A549 (cell line): ENCODE results near the gene GPR61. TPM values are rescaled to one million over a fixed set of nuclear protein-coding genes. Genes with fewer than 3 reads are reported as not detected.

ENCODE experiments used
- ATAC-seq, 2 experiments: fragments of 200-7000 bp in 1 of 2; fragments of >200 bp in 1 of 2; cut with Nextera tagmentation in 1 of 2; cut with Tn5 transposase in 1 of 2; 3 replicates each; pipeline versions ENCODE4 v1.8.0 to v1.9.1; 2018 to 2020; ENCODE audit warnings: mild to moderate bottlenecking in 1 of 2, moderate library complexity in 1 of 2
- CTCF ChIA-PET: fragments of 300-600 bp; sonication (Branson Sonifier 250); formaldehyde crosslinking; extraction: SDS; loops from one replicate; lab custom pipeline; 2021; ENCODE audit warnings: antibody characterized with exemption, inconsistent platforms; lab: Yijun Ruan, JAX
- POLR2A ChIA-PET: fragments of 350-600 bp; formaldehyde crosslinking; extraction: SDS; loops from one replicate; lab custom pipeline; 2021; ENCODE audit warnings: antibody characterized with exemption, inconsistent platforms; lab: Yijun Ruan, JAX
- DNase-seq, 2 experiments: peaks; one replicate each; pipeline versions ENCODE4 v3.0.0 to v3.0.0-alpha.2; 2011 to 2016; ENCODE audit warnings: low read depth in 1 of 2, low spot score in 1 of 2
- FAIRE-seq: peaks from 2 replicates; lab custom pipeline; 2011; peaks lifted over from hg19 to GRCh38; lab: Jason Lieb, UNC
- H3K27ac ChIP-seq, 2 experiments: fragments of >200 bp; sonication (Bioruptor Twin); formaldehyde crosslinking; 3 replicates each; pipeline ENCODE4 v1.5.1; 2016 to 2017
- H3K4me1 ChIP-seq: fragments of >200 bp; sonication (Bioruptor Twin); formaldehyde crosslinking; 3 replicates; pipeline ENCODE4 v1.6.1; 2016
- H3K4me2 ChIP-seq: fragments of >200 bp; sonication (Bioruptor Twin); formaldehyde crosslinking; 3 replicates; pipeline ENCODE4 v1.6.1; 2016
- H3K4me3 ChIP-seq: fragments of >200 bp; sonication (Bioruptor Twin); formaldehyde crosslinking; 3 replicates; pipeline ENCODE4 v1.5.1; 2016
- H3K9me3 ChIP-seq: fragments of >200 bp; sonication (Bioruptor Twin); formaldehyde crosslinking; 3 replicates; pipeline ENCODE4 v1.6.1; 2016
- E2F6 ChIP-seq: IDR thresholded peaks from 2 replicates; pipeline ENCODE4 v1.6.1; 2012; ENCODE audit warnings: low read depth, borderline replicate concordance
- EHMT2 ChIP-seq: fragments of 200-600 bp; sonication (generic); IDR thresholded peaks from 2 replicates; pipeline ENCODE4 v1.6.1; 2016; ENCODE audit warnings: antibody characterized with exemption, low read depth, mild to moderate bottlenecking, moderate library complexity
- FOSB ChIP-seq: fragments of 250-450 bp; sonication (Bioruptor Pico); IDR thresholded peaks from 2 replicates; pipeline ENCODE4 v1.5.0; 2020; ENCODE audit warnings: mild to moderate bottlenecking, moderate library complexity
- FOSL2 ChIP-seq, 2 experiments: fragments of 450-650 bp in 1 of 2; fragments of >200 bp in 1 of 2; sonication (Bioruptor Twin) in 1 of 2; formaldehyde crosslinking; IDR thresholded peaks; 2 replicates each; pipeline versions ENCODE4 v1.5.0 to v1.6.1; 2016 to 2020; ENCODE audit warnings: mild to moderate bottlenecking in 1 of 2, moderate library complexity in 1 of 2
- HDAC2 ChIP-seq: fragments of 200-600 bp; sonication (generic); IDR thresholded peaks from 2 replicates; pipeline ENCODE4 v1.6.1; 2016
- HEYL ChIP-seq: fragments of 250-450 bp; sonication (Bioruptor Pico); IDR thresholded peaks from 2 replicates; pipeline ENCODE4 v1.8.0; 2021; ENCODE audit warnings: mild to moderate bottlenecking, moderate library complexity
- HOXB13 ChIP-seq: fragments of 250-450 bp; sonication (Bioruptor Pico); IDR thresholded peaks from 2 replicates; pipeline ENCODE4 v1.5.0; 2020; ENCODE audit warnings: low read depth, mild to moderate bottlenecking, moderate library complexity
- JUNB ChIP-seq: fragments of >200 bp; sonication (Bioruptor Twin); formaldehyde crosslinking; IDR thresholded peaks from 2 replicates; pipeline ENCODE4 v1.6.1; 2016
- KDM5A ChIP-seq: fragments of 200-600 bp; sonication (generic); IDR thresholded peaks from 2 replicates; pipeline ENCODE4 v1.6.1; 2016; ENCODE audit warnings: antibody characterized with exemption, mild to moderate bottlenecking
- PBX3 ChIP-seq: IDR thresholded peaks from 2 replicates; pipeline ENCODE4 v1.6.1; 2012
- POLR2A ChIP-seq: IDR thresholded peaks from 2 replicates; pipeline ENCODE4 v1.6.1; 2012; ENCODE audit warnings: mild to moderate bottlenecking, low read length
- RARB ChIP-seq: fragments of 250-450 bp; sonication (Bioruptor Pico); IDR thresholded peaks from 2 replicates; pipeline ENCODE4 v1.8.0; 2021; ENCODE audit warnings: mild to moderate bottlenecking, moderate library complexity
- RFX5 ChIP-seq: fragments of 450-650 bp; IDR thresholded peaks from 2 replicates; pipeline ENCODE4 v1.7.1; 2014; ENCODE audit warnings: antibody characterized with exemption, mild to moderate bottlenecking, moderate library complexity
- RNF2 ChIP-seq: fragments of 200-600 bp; sonication (generic); IDR thresholded peaks from 2 replicates; pipeline ENCODE4 v1.6.1; 2016; ENCODE audit warnings: low read depth, mild to moderate bottlenecking, antibody characterized with exemption, moderate library complexity, borderline replicate concordance
- SMC3 ChIP-seq: fragments of >200 bp; sonication (Bioruptor Twin); formaldehyde crosslinking; IDR thresholded peaks from 3 replicates; pipeline ENCODE4 v1.6.1; 2018; ENCODE audit warnings: inconsistent platforms
- TFCP2L1 ChIP-seq: fragments of 250-450 bp; sonication (Bioruptor Pico); IDR thresholded peaks from 2 replicates; pipeline ENCODE4 v1.5.0; 2021; ENCODE audit warnings: mild to moderate bottlenecking
- TP53 ChIP-seq: fragments of 250-450 bp; sonication (Bioruptor Pico); IDR thresholded peaks from 2 replicates; pipeline ENCODE4 v1.5.0; 2021; ENCODE audit warnings: mild to moderate bottlenecking, moderate library complexity
- ZC3H11A ChIP-seq: fragments of 450-650 bp; IDR thresholded peaks from 2 replicates; pipeline ENCODE4 v1.6.1; 2014; ENCODE audit warnings: antibody characterized with exemption, mild to moderate bottlenecking
- ZFP36 ChIP-seq: fragments of 450-650 bp; IDR thresholded peaks from 2 replicates; pipeline ENCODE4 v1.6.1; 2014; ENCODE audit warnings: borderline replicate concordance; ENCODE audit not compliant: partially characterized antibody
- WGBS: methylation state at CpG from one replicate; pipeline ENCODE4 v1.1.6; 2017; ENCODE audit errors: missing lambda C conversion rate; 5-methylcytosine and 5-hydroxymethylcytosine counted together
- polyA plus RNA-seq, 4 experiments: library from polyadenylated mRNA; depleted of rRNA in 3 of 4; stranded (reverse); fragments of >200 nt; fragmentation: RNase III in 1 of 4; extraction: RNeasy Plus Mini Kit Qiagen cat#74134 plus additional on column Dnase treatment in 1 of 4; gene quantifications; 2 replicates in 3 of 4; 3 replicates in 1 of 4; pipeline ENCODE4 v1.2.3, GENCODE V29; 2011 to 2017

The GPR61 gene
- polyA plus RNA-seq, 2 of the 4 experiments (the other 2 are of a cell fraction): 0.14 TPM; not detected in 1

- TF ChIP-seq TP53: no peak
These were observed 17.6 kb upstream of the GPR61 start (continued) for GRCh38 chr1:109522026-109522425.

- ChIA-PET POLR2A (no interaction called here), CTCF (interaction anchor here (1.5 to 21.4 kb wide), 3 partner anchors 9 to 32 kb away, joined by 3 to 749 read pairs (median 44); partner anchors contain the start of genes ATXN7L2 and CYB561D1)
- WGBS: 72% methylated on average over 2 of the region's 2 CpGs
- peaks cover 2% of the 10 kb centered on the region; the same call in 1 of the 3 replicates for H3K9me3 ChIP-seq
- H3K27ac ChIP-seq: no peak overlapping the region
- DNase-seq (no peak), FAIRE-seq (no peak), ATAC-seq (no peak)
- no peaks in the 10 kb centered on the region for H3K4me1 ChIP-seq
- no peak overlapping the region for H3K4me3 ChIP-seq
- TF ChIP-seq HEYL (CRISPR knock-in tag): no peak
- TF ChIP-seq FOSB (CRISPR knock-in tag): no peak
- no peak for TF ChIP-seq TFCP2L1 (CRISPR knock-in tag)
- TF ChIP-seq POLR2A: no peak
- no peak for TF ChIP-seq ZFP36
- no peak for TF ChIP-seq PBX3
- no peak for TF ChIP-seq HDAC2
- TF ChIP-seq JUNB: no peak
- TF ChIP-seq E2F6: no peak
- TF ChIP-seq EHMT2: no peak
- TF ChIP-seq SMC3: no peak
- TF ChIP-seq RNF2: no peak
- no peak for TF ChIP-seq ZC3H11A
- TF ChIP-seq RFX5: no peak
- no peak for TF ChIP-seq FOSL2 (IDR thresholded peaks at IDR 0.05)
- no peak for TF ChIP-seq FOSL2 (CRISPR knock-in tag; IDR thresholded peaks at IDR 0.05)
- TF ChIP-seq RARB: no peak
- TF ChIP-seq KDM5A: no peak
- no peak for TF ChIP-seq HOXB13 (CRISPR knock-in tag)
- no peak overlapping the region for H3K4me2 ChIP-seq
These were observed 16.0 kb upstream of the GPR61 start for GRCh38 chr1:109523706-109524105.

- no peak for FAIRE-seq
- H3K4me3 ChIP-seq: no peak overlapping the region
- TF ChIP-seq HDAC2: no peak
- TF ChIP-seq, all 56 proteins: peak for 0
- POLR2A ChIA-PET: no interaction called here
- Histone ChIP-seq H3K9me3 (peaks cover 2% of the 10 kb centered on the region; the same call in 1 of the 3 replicates), H3K27ac (no peak overlapping the region), H3K4me2 (no peak overlapping the region), H3K4me1 (no peaks in the 10 kb centered on the region)
- no peak for ATAC-seq
- CTCF ChIA-PET: interaction anchor here (7.8 to 21.4 kb wide), 3 partner anchors 15 to 35 kb away, joined by 143 to 749 read pairs (median 232); partner anchors contain the start of genes AMIGO1, ATXN7L2, CYB561D1 and GPR61
- 45% methylated on average over 12 of the region's 14 CpGs for WGBS
- DNase-seq: no peak
These were observed 12.4 kb upstream of the GPR61 start for GRCh38 chr1:109527098-109527811.
